ENCODE measurements around the gene MMP28. TPM values are rescaled to one million over a fixed set of nuclear protein-coding genes. Genes with fewer than 3 reads are reported as not detected.

Gene MMP28
- total and polyA plus RNA-seq, 10 donors, result 1.1 to 5.9 (median 2.8) TPM

DNA sequence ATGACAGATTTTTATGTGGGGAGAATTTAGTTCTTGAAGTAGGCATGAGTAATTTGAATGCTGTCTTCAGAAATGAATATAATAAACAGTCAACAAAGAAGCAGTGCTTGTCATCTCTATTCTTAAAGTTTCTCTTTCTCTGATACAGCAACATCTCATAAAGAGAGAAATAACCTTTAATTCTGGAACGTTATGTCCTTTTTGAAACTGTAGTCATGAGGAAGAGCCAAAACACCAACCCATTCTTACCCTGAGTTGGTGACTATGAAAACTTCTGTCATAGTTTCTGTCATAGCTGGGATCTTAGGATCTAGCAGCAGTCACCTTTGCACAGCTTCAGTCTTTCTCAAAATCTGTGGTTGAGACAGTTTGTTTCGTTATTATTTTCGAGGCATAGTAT lies 79.3 kb downstream of the MMP28 start:
- no peak overlapping the region for H3K27ac ChIP-seq
- TF ChIP-seq POLR2A (IDR thresholded peaks at IDR 0.05) (no peak), CTCF (IDR thresholded peaks at IDR 0.05 in 8 of 11, conservative IDR thresholded peaks at IDR 0.05 in 3 of 11) (no peak), POLR2AphosphoS5 (IDR thresholded peaks at IDR 0.05) (no peak)
- peaks cover 4 to 26% (median 19%) of the 10 kb centered on the region in 6 donors for H3K4me1 ChIP-seq
- H3K4me3 ChIP-seq, result no peak overlapping the region
- intact Hi-C loops (cut with DNase I; ENCODE audit: low total_unique reads), result no loop called here
- H3K27me3 ChIP-seq (replicated peaks in 1 of 7), result no peaks in the 10 kb centered on the region
- H3K36me3 ChIP-seq, result peaks cover 0 to 99% (median 57%) of the 10 kb centered on the region in 6 donors
- whole genome bisulfite sequencing, 5 donors, result 78 to 92% (median 90%) methylated on average over 3 of the region's 3 CpGs
- H3K9me3 ChIP-seq, result no peaks in the 10 kb centered on the region
- no peak for DNase-seq

Other genes with a start within 250 kb of the MMP28 start
- 1 to 10 TPM in 3 of 7 donors, under 1 TPM in 4; 0.27 to 6.2 (median 0.74) TPM for gene SLFN14, start 234.8 kb downstream of the MMP28 start, total RNA-seq
- under 1 TPM in 2 of 3 donors, not detected in 1; 0.03 to 0.04 TPM for gene SLFN14, start 234.8 kb downstream of the MMP28 start, polyA plus RNA-seq
- gene PEX12, start 217.1 kb downstream of the MMP28 start, total RNA-seq, result 1 to 10 TPM; 4.0 to 7.8 (median 5.1) TPM
- gene PEX12, start 217.1 kb downstream of the MMP28 start, polyA plus RNA-seq, result 1 to 10 TPM; 2.7 to 3.9 (median 3.0) TPM
- gene AP2B1, start 208.3 kb downstream of the MMP28 start, total RNA-seq, result 100 to 1,000 TPM in 4 of 7 donors, 10 to 100 TPM in 3; 75.8 to 144 (median 125) TPM
- 10 to 100 TPM; 16.7 to 33.6 (median 22.1) TPM for gene AP2B1, start 208.3 kb downstream of the MMP28 start, polyA plus RNA-seq
- gene RASL10B, start 64.0 kb downstream of the MMP28 start, total RNA-seq, result under 1 TPM in 6 of 7 donors, not detected in 1; 0.11 to 0.74 (median 0.25) TPM
- under 1 TPM; 0.09 to 0.50 (median 0.29) TPM for gene RASL10B, start 64.0 kb downstream of the MMP28 start, polyA plus RNA-seq
- not detected for gene GAS2L2, start 42.4 kb downstream of the MMP28 start, total RNA-seq
- under 1 TPM; 0.02 to 0.03 (median 0.02) TPM for gene GAS2L2, start 42.4 kb downstream of the MMP28 start, polyA plus RNA-seq
- not detected for gene C17orf50, start 34.8 kb downstream of the MMP28 start, total RNA-seq
- under 1 TPM in 2 of 3 donors, not detected in 1; 0.15 to 0.42 TPM for gene C17orf50, start 34.8 kb downstream of the MMP28 start, polyA plus RNA-seq
- gene TAF15, start 13.8 kb upstream of the MMP28 start, total RNA-seq, result 100 to 1,000 TPM in 5 of 7 donors, 10 to 100 TPM in 2; 78.7 to 184 (median 146) TPM
- 100 to 1,000 TPM in 1 of 3 donors, 10 to 100 TPM in 2; 55.9 to 113 (median 84.7) TPM for gene TAF15, start 13.8 kb upstream of the MMP28 start, polyA plus RNA-seq
- gene HEATR9, start 73.2 kb upstream of the MMP28 start, total RNA-seq, result under 1 TPM; 0.28 to 0.92 (median 0.52) TPM
- under 1 TPM; 0.05 to 0.32 (median 0.11) TPM for gene HEATR9, start 73.2 kb upstream of the MMP28 start, polyA plus RNA-seq
- 10 to 100 TPM; 53.8 to 93.2 (median 83.4) TPM for gene CCL5, start 84.7 kb upstream of the MMP28 start, total RNA-seq
- 10 to 100 TPM; 26.0 to 30.9 (median 29.7) TPM for gene CCL5, start 84.7 kb upstream of the MMP28 start, polyA plus RNA-seq
- under 1 TPM in 2 of 7 donors, not detected in 5; 0.52 to 0.82 TPM for gene RDM1, start 135.1 kb upstream of the MMP28 start, total RNA-seq
- gene RDM1, start 135.1 kb upstream of the MMP28 start, polyA plus RNA-seq, result 1 to 10 TPM in 1 of 3 donors, under 1 TPM in 2; 0.48 to 2.3 (median 0.52) TPM
- not detected for gene LYZL6, start 148.1 kb upstream of the MMP28 start, total RNA-seq
- gene LYZL6, start 148.1 kb upstream of the MMP28 start, polyA plus RNA-seq, result not detected
- 1 to 10 TPM in 6 of 7 donors, under 1 TPM in 1; 0.32 to 8.4 (median 1.9) TPM for gene CCL16, start 185.9 kb upstream of the MMP28 start, total RNA-seq
- 1 to 10 TPM in 1 of 3 donors, under 1 TPM in 2; 0.27 to 1.7 (median 0.37) TPM for gene CCL16, start 185.9 kb upstream of the MMP28 start, polyA plus RNA-seq
- 1,000 to 10,000 TPM in 1 of 7 donors, 100 to 1,000 TPM in 6; 279 to 1,219 (median 345) TPM for gene CCL14, start 191.1 kb upstream of the MMP28 start, total RNA-seq
- gene CCL14, start 191.1 kb upstream of the MMP28 start, polyA plus RNA-seq, result 100 to 1,000 TPM in 2 of 3 donors, 10 to 100 TPM in 1; 72.3 to 262 (median 220) TPM
- not detected for gene CCL15, start 205.9 kb upstream of the MMP28 start, total RNA-seq
- gene CCL15, start 205.9 kb upstream of the MMP28 start, polyA plus RNA-seq, result under 1 TPM; 0.15 to 0.20 (median 0.19) TPM
- 10 to 100 TPM in 4 of 7 donors, 1 to 10 TPM in 3; 7.5 to 40.6 (median 15.5) TPM for gene CCL23, start 222.3 kb upstream of the MMP28 start, total RNA-seq
- 10 to 100 TPM in 1 of 3 donors, 1 to 10 TPM in 2; 1.6 to 12.7 (median 6.6) TPM for gene CCL23, start 222.3 kb upstream of the MMP28 start, polyA plus RNA-seq